Islet of Langerhans (tissue), 1 donor: ENCODE data around the gene DMAC2.
"Not testable (repeated sequence)": the region's sequence is repeated elsewhere in the genome, so short reads cannot be mapped to it uniquely, and the experiment has no call there.

Experiments used
- FAIRE-seq: peaks from one replicate; lab custom pipeline; 2011; peaks lifted over from hg19 to GRCh38; lab: Jason Lieb, UNC

Gene DMAC2

DNA sequence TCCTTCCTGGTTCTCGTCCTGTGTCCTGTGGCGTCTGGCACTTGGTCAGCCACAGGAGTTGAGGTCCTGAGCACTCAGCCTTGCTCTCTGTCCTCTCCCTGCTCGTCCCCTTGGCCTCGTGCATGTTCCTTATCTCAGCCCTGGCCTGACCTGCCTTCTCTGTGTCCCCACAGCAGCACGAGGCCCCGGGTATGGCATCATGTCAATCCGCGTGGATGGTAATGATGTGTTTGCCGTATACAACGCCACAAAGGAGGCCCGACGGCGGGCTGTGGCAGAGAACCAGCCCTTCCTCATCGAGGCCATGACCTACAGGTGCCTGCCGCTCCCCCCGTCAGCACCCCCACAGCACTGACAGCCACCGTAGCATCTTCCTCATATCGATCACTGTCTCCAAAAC is 17.3 kb downstream of the DMAC2 start:
- no peak for FAIRE-seq

DNA sequence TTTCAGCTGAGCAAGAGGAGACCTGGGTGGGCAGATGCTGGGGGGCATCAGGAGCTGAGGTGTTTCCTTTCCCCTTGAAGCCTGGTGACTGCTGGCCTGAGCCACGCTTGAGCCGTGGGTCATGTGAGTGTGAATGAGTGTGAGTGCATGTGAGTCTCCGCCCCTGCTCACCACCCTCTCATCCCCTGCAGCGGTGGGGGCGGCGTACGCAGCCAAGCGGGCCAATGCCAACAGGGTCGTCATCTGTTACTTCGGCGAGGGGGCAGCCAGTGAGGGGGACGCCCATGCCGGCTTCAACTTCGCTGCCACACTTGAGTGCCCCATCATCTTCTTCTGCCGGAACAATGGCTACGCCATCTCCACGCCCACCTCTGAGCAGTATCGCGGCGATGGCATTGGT is 17.7 kb downstream of the DMAC2 start:
- FAIRE-seq: no peak

DNA sequence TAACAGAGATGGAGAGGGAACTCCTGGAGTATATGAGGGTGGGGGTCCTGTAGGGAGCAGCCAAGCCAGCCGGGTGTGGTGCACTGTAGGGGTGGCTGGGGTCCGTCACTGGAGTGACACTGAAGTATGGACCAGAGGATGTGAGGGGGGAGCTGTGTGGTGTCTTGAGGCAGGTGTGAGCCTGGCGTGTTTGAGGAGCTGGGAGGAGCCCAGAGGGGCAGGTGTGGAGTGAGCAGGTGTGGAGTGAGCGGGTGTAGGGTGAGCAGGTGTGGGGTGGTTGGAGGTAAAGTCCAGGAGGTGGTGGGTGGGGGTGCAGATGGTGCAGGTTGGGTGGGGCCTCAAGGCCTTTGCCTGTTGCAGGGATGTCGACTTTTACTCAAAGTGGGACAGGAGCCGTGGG is 18.4 kb downstream of the DMAC2 start:
- no peak for FAIRE-seq

DNA sequence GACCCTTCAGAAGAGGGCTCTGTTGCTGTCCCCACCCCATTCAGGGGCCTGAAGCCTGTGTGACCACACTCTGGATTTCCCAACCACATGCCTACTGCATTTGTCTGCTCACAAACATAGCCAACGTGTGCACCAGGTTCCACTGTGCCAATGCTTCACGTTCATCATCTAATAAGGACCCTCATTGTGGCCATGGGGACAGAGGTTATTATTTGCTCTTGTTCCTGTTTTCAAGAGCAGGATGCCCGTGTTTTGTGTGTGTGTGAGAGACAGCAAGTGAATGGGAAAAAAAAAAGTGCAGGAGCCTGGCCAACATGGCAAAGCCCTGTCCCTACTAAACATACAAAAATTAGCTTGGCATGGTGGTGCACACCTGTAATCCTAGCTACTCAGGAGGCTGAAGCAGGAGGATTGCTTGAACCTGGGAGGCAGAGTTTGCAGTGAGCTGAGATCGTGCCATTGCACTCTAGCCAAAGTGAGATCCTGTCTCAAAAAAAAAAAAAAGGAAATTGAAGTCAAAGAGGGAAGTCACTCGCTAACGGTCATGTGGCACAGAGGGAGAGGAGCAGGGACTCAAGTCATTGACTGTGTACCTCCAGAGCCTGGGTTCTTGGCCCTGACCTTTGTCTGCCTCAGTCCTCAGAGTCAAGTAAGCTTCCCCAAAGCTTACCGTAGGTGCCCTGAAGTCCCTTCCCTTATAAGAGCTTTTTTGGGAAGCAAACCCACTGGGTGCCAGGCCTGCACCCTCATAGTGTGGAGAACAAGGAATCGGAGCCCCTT is 19.4 kb downstream of the DMAC2 start:
- no peak for FAIRE-seq

DNA sequence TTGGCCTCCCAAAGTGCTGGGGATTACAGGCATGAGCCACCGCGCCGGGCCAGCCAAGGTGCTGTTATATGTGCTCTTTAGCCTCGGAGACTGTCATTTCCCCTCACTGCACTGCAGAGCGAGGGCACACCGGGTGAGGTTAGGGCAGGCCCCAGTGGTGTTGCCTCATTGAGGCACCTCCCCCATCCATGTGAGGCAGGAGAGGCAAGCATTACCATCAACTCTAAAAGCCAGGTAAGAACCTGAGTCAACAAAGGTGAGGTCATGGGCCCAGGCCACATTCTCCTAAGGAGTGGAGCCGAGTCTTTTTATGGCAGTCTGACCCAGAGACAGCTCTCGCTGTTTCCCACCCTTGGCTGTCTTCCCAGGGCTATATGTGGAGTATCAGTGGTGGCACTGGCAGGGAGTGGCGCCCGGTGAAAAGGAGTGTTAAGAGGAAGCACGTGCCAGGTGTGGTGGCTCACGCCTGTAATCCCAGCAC is 23.5 kb downstream of the DMAC2 start:
- no peak for FAIRE-seq

DNA sequence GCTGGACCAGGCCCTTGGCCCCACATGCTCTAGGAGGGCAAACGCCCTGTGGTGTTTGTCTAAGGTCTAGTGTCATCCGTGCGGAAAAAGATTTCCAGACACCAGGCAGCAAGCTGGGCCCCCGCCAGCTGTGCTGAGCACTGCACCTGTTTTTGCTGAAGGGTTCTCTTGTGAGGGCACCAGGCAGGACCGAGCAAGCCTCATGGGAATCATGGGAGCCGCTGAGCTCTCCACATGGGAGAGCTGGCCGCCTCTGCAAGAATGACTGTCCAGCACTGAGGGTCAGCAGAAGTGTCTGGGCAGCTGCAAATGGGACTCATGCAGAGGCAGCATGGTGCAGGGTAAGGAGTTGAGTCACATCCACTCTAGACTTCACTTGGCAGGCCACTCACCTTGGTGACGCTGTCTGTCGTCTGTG is 24.5 kb downstream of the DMAC2 start:
- peak; percentile 92 for FAIRE-seq

DNA sequence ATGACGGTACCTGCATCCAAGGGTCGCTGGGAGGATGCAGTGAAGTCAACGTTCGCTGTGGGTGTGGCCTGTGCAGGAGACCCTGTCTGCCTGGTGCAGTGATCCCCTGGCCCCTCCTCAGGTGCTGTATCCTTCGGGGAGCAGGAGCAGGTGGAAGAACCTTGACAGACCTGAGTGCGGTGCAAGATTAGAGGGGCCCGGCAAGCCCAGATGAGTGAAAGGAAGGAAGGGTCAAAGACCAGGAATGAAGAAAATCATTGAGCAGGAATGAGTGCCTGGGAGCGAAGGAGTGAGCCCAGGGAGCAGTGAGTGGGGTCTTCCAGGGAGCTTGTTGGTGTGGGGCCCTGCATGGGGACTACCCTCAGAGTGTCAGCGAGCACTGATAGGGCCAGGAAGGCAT is 25.3 kb downstream of the DMAC2 start:
- FAIRE-seq: no peak

DNA sequence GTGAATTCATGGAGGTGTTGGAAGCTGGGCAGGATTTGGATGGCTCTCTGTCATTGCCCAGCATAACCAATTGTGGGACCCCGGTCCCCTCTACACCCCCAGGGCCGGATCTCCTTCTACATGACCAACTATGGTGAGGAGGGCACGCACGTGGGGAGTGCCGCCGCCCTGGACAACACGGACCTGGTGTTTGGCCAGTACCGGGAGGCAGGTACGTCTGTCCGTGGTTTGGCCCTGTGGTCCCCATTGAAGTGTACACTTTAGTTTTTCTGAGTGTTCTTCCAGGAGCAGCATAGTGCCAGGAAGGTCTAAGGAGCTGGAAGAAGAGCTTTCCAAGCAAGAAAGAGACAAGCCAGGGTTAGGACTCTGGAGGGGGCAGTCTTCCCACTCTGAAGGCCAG is 25.8 kb downstream of the DMAC2 start:
- no peak for FAIRE-seq

DNA sequence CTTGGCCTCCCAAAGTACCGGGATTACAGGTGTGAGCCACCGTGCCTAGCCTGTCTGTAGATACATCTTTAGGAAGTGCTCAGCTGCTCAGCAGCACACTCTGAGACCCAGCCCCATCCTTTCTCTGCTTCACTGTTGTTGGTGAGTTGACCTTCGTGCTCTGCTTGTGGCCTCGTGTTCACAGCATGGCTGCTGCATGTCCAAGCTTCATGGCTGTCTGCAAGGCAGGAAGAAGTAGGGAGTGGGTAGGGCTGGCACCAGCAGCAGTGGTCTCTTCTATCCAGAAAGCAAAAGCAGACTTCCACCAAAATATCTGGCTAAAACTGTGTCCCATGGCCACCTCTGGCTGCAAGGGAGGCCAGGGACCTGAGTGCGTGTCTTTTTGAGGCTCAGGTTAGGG is 26.8 kb downstream of the DMAC2 start:
- FAIRE-seq: no peak

DNA sequence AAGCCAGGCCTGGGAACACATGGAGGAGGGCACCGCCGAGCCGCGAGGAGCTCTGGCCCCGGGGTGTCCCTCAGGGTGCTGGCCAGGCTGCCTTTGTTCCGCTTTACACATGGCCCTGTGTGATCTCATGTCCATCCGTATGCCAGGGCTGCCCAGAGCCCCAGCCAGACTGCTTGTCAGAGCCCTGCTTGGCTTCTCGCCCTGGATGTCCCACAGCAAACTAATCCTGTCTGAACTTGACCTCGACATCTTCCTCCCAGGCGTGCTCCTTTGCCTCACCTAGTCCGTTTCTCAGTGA is 27.8 kb downstream of the DMAC2 start:
- no peak for FAIRE-seq

DNA sequence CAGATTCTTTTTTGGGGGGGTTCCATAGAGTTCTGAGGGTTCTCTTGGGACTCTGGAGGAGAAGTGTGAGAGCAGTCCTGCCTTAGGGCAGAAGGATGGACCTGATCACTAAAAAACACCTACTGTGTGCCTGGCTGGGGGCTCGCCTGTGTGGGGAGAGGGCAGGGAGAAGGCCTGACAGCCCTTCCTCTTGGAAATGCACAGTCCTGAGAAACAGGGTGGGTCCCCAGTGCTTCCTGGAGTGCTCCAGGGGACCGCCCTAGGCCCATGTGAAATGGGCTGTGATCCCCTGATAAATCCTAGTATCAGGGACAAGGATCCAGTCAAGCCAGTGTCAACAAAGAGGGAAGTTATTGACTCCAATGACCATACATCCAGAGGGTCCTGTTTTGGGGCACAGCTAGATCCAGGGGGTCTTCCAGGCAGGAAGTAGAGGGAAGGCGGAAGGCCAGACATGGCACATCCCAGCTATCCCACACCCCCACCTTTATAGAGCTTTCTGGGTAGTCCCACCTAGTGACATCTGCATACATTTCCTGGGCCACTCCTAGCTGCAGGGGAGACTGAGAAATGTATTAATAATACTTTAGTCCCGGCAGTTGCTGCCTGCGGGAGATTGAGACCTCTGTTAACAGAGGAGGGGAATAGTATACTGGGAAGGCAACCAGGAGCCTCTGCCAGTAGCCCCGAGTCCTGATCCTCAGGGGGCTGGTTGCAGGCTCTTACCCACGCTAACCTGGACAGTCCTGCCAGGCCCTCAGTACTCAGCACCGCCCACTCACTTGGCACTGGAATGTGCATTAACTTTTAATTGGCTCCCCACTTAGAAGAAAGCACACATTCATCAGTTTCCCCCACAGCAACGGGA is 28.4 kb downstream of the DMAC2 start:
- FAIRE-seq: no peak

DNA sequence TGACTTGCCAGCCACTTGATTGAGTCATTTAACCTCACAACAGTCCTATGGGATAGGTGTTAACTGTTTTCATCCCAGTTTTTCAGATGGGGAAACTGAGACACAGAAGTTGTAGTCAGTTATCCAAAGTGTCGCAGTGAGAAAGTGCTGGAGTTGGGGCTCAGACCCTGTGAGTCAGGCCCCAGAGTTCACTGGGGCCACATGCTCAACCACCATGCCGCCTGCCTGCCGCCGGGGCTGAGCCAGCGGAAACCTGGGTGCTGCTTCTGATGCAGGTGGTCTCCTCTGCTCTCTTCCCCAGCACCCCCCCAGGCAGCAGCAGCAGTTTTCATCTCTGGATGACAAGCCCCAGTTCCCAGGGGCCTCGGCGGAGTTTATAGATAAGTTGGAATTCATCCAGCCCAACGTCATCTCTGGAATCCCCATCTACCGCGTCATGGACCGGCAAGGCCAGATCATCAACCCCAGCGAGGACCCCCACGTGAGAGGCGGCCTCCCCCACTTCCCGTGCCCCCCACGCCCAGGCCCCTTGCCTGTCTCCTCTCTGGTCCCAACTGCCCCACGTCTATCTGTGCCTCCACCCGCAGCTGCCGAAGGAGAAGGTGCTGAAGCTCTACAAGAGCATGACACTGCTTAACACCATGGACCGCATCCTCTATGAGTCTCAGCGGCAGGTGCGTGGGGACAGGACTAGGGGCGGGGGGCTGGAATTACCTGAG is 29.2 kb downstream of the DMAC2 start:
- no peak for FAIRE-seq

DNA sequence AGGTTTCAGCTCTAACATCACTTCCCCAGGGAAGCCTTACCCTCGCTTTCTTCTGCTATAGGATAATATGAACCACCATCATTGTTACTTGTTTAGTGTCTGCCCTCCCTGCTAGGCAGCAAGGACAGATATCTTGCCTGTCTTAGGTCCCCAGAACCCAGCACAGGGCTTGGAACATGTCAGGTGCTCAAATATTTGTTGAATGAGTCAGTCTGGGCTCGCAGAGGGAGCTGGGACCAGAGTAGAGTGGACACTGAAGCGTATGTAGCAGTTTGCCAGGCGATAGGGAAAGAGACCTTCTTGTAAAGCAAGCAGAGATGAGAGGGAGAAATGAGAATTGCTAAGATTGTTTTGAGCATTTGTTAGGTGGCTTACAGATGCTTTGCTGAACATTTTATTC is 30.4 kb downstream of the DMAC2 start:
- peak; percentile 98 for FAIRE-seq

DNA sequence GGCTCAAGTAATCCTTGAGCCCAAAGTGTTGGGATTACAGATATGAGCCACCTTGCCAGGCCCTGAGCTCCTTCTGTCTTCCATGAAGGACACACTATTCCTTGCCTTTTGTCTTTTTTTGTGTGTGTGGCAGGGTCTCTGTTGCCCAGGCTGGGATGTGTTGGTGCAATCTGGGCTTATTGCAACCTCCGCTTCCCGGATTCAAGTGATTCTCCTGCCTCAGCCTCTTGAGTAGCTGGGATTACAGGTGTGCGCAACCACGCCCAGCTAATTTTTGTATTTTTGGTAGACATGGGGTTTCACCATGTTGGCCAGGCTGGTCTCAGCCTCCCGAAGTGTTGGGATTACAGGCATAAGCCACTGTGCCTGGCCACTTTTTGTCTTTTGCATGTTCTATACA is 30.9 kb downstream of the DMAC2 start:
- FAIRE-seq: not testable (repeated sequence)

DNA sequence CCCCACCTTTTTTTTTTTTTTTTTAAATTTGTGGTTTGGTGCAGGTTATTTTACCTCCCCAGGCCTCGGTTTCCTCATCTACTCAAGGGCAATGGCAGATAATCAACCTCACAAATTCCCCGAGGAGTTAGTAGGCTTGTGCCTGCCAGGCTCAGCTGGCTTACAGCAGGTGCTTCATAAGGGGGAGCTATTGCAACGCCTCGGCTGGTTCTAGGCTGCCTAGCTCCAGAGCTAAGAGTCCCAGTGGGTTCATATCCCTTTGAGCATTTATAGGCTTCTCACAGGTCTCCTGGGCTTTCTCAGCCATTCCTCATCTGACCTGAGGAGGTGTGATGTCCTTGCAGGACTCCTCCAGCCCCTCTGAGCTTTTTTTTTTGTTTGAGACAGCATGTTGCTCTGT is 31.5 kb downstream of the DMAC2 start:
- no peak for FAIRE-seq

DNA sequence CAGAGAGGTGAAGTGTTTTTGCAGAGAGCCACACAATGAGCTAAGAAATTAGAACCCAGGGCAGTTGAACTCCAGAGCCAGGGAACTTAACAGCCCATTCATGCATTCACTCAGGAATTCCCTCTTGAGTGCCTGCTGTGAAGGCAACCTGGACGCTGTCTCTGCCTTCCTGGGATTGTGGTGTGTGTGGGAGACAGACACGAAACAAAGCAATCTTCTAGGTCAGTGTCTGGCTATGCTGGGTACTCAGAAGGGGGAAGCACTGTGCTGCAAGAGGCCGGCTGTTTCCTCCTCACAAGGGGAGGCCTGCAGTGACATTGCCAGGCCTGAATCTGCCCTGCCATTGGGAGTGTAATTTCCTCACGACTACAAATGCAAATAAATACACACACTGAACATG is 32.4 kb downstream of the DMAC2 start:
- no peak for FAIRE-seq

DNA sequence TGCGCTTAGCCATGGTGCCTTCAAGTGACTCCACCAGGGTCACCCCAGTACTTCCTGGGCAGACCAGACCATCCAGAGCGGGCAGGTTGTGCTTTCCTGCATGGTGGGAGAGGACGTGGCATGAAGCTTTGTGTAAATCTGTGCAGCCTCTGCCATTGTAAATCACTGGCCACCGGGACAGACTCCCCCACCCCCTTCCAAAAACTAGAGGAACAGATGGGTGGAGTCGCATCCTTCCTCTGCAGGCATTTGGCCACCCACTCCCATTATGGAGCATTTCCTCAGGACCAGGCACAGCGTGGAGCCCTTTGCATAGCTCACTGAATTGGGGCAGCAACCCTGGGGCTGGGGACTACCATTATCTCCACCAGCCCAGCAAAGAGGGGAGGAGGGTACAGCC is 33.9 kb downstream of the DMAC2 start:
- no peak for FAIRE-seq

DNA sequence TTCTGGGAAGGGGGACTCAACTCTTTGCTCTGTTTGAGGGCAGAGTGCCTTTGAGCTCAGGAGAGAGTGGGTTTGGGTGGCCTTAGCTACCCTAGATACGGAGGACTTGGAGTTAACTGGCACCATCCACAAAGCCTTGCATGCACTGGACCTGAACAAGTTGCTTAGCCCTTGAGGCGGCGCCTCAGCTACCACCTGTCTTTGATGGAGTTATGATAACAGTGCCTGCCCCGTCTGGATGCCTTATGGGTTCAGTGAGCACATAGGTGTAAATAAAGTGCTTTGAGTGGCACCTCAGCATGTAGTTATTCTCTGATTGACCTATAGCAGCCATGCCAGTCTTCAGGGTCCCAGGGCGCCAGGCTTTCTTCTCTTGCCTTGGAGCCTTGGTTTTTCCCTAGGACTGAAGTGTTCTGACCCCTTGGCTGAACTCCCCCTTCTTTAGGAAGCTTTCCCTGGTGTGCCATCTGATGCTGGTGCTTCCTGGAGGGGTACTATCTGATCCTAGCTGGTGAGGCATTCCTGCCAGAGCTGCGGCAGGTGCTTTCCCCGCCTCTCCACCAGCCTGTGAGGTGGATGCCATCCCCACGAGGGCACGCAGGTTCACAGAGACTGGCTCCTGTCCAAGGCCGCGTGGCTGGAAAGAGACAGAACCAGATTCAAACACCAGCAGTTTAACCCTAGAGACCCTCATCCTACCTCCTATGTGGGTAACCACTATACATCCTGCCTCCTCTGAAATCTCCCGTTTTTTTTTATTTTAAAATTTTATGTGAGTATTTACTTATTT is 36.3 kb downstream of the DMAC2 start:
- no peak for FAIRE-seq

DNA sequence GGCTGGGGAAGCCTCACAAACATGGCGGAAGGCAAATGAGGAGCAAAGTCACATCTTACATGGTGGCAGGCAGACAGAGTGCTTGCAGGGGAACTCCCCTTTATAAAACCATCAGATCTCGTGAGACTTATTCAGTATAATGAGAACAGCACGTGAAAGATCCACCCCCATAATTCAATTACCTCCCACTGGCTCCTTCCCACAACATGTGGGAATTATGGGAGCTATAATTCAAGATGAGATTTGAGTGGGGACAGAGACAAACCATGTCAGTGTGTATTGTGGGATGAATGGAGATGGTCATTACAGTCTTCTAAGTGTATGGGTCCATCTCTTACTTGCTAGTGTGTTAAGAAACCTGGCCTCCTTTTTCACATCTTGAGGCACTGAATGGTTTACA is 37.7 kb downstream of the DMAC2 start:
- no peak for FAIRE-seq

DNA sequence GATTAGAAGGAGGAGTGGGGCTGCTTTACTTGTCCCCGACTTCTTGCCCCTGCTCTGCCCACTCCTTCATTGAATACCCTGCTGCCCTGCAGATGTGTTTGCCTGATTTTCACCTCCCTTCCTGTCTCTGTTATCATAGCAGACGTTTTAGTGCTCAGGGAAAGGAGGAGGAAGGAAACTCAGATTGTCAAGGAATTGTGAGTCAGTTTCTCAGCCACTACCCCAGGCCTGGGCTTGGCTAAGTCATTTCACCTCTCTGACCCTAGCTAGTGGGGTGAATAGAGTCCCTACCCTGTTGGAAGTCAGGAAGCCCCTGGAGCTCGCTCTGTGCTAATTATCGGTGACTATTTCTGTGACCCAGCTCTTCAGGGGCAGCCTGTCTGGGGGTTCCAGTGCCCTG is 38.2 kb downstream of the DMAC2 start:
- no peak for FAIRE-seq

DNA sequence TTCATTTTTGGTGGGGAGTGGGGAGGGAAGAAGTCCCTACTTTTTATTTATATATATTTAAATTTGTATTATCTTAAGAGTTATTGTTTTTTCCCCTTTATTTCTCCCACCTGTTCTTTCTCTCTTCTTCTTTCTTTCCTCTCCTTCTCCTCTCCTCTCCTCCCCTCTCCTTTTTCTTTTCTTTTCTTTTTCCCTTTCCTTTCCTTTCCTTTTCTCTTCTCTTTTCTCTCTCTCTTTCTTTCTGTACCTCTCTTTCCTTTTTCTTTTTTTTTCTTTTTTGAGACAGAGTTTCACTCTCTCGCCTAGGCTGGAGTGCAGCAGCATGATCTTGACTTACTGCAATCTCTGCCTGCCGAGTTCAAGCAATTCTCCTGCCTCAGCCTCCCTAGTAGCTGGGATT is 40.2 kb downstream of the DMAC2 start:
- FAIRE-seq: no peak

DNA sequence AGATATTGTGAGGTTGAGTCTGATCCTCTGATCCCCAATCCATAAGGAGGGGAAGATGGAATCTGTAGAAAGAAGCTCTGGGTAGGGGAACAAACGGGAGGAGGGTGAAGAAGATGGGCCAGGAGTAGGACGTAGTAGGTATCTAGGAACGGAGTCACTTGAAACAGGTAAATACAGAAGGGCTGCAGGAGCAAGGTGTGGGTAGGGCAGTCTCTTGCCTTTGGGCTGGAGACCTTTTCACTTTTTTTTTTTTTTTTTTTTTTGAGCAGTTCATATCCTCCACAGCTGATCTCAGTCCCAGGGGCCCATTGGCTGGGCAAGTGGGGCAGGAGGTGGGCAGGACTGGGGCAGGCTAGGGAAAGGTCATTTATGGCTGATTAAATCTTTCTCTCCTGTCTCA is 40.6 kb downstream of the DMAC2 start:
- FAIRE-seq: no peak
